EL (cell line): ENCODE data around the gene DPP6.
"Not testable (repeated sequence)": the region's sequence is repeated elsewhere in the genome, so short reads cannot be mapped to it uniquely, and the experiment has no call there.

Source experiments
- DNase-seq: peaks from one replicate; pipeline ENCODE4 v3.0.0-alpha.2; 2016

DPP6 gene

DNA sequence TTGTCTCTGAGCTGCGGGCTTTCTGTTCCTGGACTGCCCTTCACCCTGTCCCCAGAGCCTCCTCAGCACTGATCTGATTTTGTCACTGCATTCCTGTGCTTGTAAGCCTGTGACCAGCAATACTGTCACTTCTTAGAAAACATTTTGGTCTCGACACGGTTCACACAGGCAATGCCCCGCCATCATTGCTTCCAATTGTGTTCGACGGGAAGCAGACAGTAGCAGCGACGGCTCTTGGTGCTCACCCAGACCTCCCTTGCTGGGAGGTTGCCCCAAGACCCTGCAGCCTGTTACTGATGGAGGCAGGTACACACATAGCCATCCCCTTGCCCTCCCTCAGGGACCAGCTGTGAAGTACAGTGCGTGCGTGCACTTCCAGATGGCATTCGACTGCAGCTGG is 99.1 kb downstream of the DPP6 start:
- DNase-seq = not testable (repeated sequence)

DNA sequence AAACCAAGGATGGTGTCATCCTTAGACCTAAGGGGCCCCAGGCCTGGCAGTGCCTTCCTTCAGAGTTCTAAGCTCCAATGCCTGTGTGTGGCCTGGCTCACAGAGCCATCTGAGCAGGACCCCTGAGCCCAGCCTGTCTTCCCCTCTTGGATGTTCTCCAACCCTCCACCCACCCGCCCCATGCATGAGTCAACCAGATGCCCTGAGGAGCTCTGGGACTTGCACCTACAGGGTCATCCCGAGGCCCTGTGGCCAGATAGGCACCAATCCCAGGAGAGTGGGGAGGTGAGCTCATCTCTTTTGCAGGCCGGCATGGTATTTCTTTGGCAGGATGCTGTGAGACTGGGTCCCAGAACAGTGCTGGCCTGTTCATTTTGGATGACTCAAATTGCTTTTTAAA is 103.7 kb downstream of the DPP6 start:
- peak; percentile 0 for DNase-seq

DNA sequence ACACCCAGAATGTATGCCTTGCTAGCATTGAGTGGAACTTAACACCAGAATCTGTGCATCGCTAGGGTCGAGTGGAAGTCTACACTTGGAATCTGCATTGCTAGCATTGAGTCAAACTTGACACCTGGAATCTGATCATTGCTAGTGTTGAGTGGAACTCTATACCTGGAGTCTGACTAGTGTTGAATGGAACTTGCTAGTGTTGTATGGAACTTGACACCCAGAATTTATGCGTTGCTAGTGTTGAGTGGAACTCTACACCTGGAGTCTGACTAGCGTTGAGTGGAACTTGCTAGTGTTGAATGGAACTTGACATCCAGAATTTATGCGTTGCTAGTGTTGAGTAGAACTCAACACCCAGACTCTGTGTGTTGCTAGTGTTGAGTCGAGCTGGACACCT is 110.7 kb downstream of the DPP6 start:
- DNase-seq = not testable (repeated sequence)

DNA sequence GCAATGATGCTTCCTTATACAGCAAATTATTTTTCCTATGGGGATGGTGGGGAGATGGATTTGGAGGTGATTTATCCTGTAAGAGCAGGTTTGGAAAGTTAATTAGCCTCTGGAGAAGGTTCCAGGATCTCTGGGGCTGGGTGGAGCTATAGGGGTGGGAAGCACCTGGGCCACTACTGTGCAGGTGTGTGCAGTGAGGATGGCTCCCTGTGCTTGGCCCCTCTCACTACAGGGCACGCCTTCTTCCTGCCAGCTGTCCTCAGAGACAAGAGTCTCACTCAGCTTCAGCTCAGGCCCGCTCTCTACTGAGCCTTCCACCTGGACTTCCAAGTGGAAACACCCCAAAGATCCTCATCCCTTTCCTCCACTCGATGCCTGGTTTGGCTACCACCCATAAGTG is 111.4 kb downstream of the DPP6 start:
- not testable (repeated sequence) for DNase-seq

DNA sequence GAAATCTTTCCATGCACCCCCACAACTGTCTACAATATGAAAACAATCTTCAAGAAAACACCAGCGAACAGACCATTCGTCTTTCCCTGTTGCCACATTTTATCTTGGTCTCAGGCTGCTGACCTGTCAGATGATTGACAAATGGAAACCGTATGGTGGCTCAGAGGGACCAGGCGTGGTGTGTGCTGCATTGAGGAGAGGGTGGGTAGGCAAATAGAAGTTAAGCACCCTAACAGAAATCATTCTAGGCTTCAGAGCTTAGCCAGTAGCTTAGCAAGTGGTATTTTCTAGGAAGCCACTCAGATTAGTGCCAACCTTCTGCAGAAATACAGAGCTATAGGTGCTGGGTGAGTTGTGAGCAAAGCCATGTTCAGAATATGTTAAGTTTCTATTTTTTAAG is 114.9 kb downstream of the DPP6 start:
- DNase-seq = no peak

DNA sequence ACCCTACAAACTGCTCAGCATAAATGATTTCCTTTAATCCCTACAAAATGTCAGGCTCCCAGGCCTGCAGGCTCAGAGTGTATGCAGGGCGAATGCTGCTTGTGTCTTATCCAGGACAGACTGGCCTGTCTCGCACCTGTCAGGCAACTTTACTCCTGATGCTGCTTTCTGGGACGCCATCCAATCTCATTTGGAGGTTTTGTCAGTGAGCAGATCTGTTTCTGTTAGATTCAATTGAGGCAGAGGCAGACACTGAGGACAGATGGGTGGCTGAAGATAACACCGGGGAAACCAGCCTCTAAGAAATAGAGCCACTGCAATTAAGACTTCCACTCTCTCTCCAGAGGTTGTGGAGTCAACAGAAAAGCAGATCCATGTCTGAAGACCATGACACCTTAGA is 115.6 kb downstream of the DPP6 start:
- DNase-seq = no peak

DNA sequence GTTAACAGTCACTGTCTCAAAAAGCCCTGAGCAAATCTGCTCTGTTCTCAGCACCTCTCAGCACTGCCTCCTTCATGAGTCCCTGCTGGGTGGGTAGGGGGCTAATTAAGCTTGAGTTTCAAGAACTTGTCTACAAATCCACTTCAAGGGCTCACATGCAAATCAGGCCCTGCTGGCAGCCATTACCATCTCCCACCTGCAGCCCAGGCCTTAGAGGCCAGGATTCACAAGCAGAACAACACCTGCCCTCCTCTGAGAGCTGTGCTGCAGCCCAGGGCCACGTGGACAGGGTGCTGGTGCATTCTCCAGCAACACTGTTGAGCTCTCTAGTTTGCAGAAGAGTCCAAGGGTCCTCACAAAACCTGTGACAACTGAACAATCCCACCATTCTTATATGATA is 119.2 kb downstream of the DPP6 start:
- no peak for DNase-seq

DNA sequence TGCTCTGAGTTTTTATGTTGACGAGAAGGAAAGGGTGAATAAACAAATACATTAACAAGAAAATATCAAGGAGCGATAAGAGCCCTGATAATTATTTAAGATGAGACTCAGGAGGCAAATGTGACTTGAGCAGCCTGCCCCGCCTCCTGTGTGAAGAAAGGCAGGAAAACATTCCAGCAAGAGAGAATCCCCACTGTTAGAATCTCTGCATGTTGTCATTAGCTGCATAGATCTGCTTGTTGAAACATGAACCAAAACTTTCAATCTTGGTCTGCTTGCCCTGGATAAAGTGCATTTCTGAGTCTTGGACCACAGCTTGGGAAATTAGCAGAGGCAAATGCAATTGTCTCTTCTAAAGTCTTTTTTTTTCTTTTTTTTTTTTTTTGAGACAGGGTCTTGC is 120.0 kb downstream of the DPP6 start:
- DNase-seq = no peak

DNA sequence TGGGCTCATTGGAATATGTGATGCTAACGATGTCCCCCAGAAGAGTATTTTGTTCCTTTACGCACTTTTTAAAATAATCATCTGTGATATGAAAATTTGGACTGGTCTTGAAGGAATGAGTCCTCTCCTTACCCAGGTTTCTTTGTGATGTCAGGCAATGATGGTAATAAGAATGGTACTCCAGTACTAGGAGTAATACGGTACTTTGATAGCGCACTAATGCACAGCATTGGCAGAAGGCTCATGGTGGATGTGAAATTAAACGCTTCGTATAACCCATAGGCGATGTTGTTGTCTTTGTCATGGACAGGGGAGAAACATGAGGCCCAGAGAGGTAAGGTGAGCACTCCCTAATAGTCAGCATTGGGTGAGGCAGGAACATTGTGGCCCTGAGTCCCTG is 125.4 kb downstream of the DPP6 start:
- no peak for DNase-seq

DNA sequence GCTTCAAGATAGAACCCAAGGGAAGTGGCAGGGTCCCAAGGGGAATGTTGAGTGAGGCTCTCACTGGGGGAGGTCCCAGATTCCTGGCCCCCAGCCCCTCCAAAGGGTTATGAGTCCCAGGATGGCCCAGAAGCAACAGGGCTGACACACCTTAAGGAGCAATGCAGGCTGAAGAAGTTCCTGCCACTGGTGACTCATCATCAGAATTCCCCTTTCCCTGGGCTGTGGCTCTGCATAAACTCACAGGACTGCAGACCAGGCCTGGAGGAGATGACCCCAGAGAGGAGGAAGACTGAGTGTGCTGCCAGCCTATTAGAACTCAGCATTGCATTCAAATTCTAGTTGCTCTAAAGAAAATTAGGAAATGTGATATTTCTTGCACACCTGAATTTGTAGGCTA is 126.7 kb downstream of the DPP6 start:
- no peak for DNase-seq

DNA sequence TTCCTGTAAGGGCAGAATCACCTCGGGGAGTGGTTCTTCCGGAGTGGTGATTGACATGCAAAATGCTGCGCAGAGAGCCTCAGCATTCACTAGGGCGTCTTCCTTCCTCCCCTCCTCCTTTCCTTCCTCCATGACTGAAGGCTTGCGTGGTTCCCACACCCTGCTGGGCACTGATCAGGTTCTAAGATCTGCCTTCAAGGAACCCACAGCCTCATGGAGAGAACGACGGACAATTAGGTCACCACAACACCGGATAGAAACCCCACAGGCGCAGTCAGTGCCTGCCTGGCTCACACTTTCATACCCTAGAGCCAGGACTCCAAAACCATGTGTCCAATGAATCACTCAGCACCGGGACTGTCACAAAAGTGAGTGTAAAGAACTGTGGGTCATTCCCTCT is 131.3 kb downstream of the DPP6 start:
- no peak for DNase-seq

DNA sequence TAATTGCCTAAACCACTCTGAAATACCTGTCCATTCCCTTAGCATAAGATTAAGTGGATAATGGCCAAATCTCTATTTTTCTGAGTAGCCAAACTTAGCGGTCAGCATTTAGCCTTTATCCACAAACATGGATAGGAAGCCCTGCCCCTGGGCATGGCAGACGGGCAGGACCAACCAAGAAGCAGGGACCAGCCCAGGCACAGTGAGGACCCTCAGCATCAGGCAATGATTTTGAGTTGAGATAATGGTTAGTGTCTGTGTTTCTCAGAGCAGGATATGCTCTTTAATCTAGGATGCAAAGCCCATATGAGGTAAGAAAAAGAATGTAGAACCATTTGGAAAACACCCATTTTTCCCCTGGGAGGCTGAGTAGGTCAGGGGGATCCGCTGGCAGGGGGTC is 131.7 kb downstream of the DPP6 start:
- DNase-seq = no peak

DNA sequence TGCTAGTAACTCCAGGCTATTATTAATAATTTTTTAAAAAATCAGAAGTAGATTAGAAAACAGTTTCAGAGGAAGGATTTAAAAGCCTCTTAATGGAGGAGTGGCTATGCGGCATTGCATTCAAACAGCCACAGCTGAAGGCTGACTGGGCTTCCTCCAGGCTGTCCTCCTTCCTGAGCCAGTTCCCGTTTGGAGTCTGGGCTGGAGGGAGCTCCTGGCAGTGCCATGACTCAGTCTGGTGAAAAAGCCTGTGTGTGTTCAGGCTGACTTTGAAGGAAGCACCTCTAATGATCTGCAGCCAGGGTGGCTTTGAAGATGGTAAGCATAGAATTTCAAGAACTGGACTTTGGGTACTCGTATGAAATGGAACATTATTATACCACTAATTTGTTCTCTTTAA is 134.6 kb downstream of the DPP6 start:
- no peak for DNase-seq

DNA sequence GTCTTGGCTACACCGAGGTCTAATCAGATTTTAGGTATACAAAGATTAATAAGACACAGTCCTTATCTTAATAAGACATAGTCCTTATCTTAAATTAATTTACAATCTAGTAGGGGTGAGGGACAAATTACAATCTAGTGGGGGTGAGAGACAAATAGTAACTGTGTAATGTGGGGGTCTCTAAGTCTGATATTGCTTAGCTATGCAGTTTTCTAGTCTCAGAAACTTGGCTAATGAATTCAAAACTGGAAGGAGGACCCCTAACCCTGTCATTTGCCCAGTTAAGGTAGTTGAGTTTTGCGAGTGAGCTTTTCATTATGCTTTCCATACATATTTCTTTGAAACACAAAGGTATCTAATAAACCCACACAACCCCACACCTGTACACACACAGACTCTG is 136.1 kb downstream of the DPP6 start:
- no peak for DNase-seq

DNA sequence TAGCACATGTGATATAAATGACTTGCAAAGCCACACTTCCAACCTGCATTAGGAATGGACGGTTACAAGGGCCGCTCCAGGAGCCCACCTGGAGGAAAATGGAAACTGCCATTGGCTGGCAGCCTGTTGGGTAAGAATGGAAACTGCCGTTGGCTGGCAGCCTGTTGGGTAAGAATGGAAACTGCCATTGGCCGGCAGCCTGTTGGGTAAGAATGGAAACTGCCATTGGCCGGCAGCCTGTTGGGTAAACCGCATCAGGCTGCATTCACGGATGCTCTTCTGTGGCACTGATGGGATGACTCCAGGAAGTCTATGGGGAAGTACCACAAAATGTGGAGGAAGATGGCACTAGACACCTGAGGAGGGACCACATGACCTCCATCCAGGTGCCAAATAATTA is 143.1 kb downstream of the DPP6 start:
- no peak for DNase-seq

DNA sequence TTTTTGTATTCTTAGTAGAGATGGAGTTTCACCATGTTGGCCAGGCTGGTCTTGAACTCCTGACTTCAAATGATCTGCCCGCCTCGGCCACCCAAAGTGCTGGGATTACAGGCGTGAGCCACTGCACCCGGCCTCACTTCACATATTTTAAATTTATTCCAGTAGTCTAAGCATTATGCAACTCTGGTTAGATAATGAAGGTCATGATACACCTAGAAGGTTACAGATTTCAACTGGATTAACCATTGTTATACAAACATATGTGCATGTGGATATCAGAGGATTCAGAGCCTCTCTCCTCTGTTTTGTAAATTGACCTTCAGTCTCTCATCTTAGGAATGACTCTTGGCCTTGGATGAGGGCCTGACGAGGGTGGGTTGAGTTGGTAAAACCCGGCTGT is 146.3 kb downstream of the DPP6 start:
- DNase-seq = no peak

DNA sequence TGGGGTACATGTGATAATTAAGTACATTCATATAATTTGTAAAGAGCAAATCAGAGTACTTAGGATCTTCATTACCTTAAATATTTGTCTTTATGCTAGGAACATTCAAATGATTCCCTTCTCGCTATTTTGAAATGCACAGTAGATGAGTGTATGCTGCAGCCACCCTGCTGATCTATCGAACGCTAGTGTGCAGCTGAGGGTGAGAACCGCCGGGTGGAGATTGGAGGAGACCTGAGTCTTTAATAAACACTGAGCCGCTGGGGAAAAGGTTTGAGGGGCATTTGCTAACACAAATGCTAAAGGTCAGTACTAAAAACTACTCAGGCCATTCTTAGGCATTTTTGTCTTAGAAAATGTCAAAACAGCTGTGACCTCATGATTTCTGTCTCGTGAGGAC is 148.0 kb downstream of the DPP6 start:
- no peak for DNase-seq

DNA sequence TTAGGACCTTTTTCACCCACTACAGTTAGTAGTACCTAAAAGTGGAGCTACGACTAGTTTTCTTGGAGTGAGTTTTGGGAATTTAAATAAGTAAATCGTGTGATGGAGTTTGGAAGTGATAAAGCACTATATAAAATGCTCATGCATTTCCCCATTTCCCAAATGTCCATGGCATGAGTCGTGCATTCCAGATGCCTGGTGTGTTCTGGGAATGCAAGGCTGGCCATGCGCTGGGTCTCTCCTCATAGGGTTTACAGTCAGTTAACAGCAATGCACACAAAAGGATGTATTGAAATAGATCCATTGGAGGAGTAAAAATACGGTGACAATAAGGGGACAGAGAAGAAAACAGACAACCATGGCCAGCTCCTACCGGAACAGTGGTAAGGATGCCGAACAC is 149.8 kb downstream of the DPP6 start:
- no peak for DNase-seq

DNA sequence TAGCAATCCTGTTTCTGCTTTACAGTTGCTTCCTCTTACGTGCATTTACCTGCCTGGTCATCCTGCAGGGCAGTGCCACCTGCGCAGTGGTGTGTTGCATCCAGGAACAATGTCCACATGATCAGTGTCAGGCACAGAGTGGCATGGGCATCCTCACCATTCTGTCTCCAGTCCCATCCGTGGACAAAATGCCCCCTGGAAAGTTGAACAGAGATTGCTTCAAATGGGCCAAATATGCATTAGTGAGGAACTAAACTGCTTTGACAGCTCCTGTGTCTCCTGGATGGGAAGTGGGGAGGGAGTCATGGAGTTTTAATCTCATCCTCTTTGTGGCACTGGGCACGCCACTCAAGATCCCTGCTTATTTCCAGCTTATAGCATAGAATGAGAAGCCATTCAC is 151.8 kb downstream of the DPP6 start:
- no peak for DNase-seq

DNA sequence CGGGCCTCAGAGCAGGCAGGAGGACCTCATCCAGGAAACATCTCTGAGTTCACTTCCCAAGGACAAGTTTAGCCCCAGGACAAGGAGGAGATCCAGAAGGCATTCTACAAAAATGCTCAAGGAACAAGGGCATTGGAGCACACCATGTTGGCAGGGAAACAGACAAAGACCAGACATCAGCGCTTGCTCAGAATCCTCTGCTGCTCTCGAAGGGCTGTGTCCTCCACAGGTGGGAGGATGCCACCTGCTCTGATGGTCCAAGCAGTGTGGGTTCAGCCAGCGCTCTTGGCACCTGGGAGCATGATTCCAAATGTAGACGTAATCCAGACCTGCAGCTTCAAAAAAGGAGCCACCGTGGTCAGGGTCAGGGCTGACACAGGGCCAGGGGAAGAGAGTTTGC is 160.7 kb downstream of the DPP6 start:
- no peak for DNase-seq

DNA sequence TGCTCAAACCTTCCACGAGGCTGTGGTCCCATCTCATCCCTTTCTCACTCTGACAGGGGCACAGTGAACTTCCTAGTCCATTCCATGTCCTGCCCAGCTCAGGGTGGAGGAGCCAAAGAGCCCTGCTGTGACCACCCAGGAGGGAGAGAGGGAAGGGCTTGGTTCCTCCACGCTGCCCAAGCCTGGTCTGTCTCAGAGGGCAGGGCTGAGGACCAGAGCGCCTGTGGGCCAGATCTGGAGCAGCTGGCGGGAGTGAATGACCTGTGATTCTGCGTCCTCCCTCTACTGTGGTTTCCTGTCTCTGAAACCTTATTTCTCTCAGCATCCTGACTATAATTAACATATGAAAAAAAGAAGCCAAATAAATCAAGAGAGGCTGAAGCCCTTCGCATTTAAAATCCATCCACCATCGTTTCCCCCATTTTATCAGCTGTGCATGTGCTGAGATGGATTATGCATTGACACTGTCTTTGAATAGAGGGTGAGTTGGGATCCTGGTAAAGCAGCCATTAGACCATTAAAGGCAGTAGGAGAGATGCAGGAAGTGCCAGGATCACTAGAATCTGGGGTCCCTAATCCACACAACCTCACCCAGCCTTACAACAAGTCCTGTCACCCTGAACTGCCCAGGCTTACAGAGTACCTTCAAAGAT is 165.6 kb downstream of the DPP6 start:
- no peak for DNase-seq

DNA sequence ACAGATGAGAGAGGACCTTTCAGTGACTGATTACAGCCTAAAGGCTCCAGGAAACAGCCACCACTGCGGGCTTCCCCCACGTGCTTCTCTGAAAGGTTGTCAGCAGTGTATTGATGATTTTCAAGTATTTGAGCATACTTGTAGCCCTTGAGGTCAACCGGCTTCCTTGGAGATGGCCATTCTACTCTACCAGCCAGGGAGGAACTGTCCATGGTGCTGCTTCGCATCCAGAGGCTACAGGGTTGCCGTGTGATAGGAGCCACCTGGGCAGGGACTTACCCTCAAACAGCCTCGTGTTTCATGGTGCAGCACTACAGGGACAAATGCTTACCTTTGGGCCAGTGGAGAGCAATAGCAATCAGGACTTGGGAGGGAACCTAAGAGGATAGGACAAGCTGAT is 179.5 kb downstream of the DPP6 start:
- no peak for DNase-seq

DNA sequence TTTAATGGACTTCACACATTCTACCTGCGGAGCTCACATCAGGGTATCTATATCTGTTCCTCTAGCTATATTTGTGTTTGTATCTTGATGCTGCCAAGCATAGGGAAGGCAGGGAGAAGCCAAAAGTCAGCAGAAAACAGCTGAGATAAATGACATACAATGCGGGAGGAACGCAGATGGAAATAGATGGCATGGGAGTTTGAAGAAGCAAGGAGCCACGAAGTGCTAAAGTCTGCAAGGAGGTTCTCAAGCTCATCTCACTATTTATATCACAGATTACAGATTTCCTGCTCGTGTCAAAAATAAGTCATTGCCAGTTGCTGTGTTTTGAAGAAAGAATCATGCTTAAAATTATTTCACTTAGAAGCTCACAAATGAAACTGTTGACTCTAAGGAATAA is 180.5 kb downstream of the DPP6 start:
- DNase-seq = no peak

DNA sequence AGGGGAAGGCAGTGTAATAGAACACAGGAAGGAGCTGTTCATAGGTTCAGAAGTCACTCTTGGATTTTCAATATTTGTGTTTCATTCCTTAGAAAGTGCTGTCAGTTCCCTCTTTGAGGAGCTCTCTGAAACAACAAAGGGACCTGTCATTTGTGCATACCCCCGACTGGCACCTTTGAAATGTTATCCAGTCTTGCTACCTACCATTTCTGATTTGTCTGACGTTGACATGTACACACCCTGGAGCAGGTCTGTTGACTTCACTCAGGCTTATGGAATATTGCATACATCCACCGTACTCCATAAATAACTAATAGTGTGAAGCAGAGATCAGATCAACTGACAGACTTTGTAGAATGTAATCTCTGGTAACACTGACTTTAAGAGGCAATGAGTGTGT is 189.8 kb downstream of the DPP6 start:
- no peak for DNase-seq

DNA sequence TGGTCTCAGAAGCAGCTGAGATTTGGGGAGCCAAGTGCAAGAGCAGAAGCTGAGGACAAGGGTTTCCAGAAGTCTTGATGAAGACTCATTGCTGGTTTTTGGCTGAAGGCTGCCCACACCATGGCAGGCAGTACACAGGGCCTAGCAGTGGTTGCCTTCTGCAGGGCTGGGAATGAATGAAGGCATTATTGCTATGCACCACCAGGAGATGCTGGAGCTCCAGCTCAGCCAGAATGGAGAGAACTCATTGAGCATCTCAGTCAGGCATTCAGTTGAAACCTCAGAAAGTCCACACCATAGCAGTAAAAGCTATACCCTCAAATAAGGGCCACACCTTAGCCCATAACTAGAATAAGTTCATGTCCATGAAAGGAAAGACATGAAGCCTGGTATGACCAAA is 190.5 kb downstream of the DPP6 start:
- no peak for DNase-seq

DNA sequence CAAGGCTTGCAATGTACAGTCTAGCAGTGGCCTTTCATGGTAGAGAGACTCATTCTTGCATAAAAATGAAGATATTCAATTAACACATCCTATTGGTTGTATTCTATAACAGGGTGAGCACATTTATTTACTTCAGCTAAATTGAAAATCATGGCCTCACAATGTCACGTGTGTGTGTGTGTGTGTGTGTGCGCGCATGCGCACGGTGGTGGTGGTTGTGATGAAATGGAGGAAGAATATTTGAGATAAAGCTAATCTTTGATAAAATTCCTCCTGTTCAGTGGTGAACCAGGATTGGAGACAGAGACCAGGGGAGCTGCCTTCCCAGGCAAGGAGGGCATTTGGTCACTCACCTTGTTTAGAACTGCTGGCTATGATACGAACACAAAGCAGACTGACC is 199.8 kb downstream of the DPP6 start:
- DNase-seq = no peak
